Glutamatergic neuron (in vitro differentiated cells): ENCODE measurements around the gene IRX4. TPM values are rescaled to one million over a fixed set of nuclear protein-coding genes. Genes with fewer than 3 reads are reported as not detected.

ENCODE experiments used
- DNase-seq: peaks from one replicate; pipeline ENCODE4 v3.0.0; 2022
- H3K27ac Mint-ChIP-seq: one replicate; pipeline ENCODE4 v1.8.0; 2020; ENCODE audit warnings: mild to moderate bottlenecking, mixed read lengths, inconsistent platforms; ENCODE audit not compliant: unreplicated experiment
- H3K27me3 Mint-ChIP-seq: one replicate; pipeline ENCODE4 v1.8.0; 2020; ENCODE audit warnings: mild to moderate bottlenecking, moderate library complexity, mixed read lengths, inconsistent platforms; ENCODE audit not compliant: unreplicated experiment
- H3K36me3 Mint-ChIP-seq: one replicate; pipeline ENCODE4 v1.8.0; 2020; ENCODE audit warnings: mild to moderate bottlenecking, mixed read lengths, inconsistent platforms; ENCODE audit not compliant: unreplicated experiment
- H3K4me1 Mint-ChIP-seq: one replicate; pipeline ENCODE4 v1.8.0; 2020; ENCODE audit warnings: mild to moderate bottlenecking, low read depth, mixed read lengths, inconsistent platforms; ENCODE audit not compliant: unreplicated experiment
- H3K4me3 Mint-ChIP-seq: one replicate; pipeline ENCODE4 v1.8.0; 2020; ENCODE audit warnings: mild to moderate bottlenecking, mixed read lengths, inconsistent platforms; ENCODE audit not compliant: unreplicated experiment
- H3K9me3 Mint-ChIP-seq: one replicate; pipeline ENCODE4 v1.8.0; 2020; ENCODE audit warnings: mild to moderate bottlenecking, moderate library complexity, mixed read lengths, inconsistent platforms; ENCODE audit not compliant: unreplicated experiment
- CTCF ChIP-seq: fragments of 200-600 bp; sonication (generic); IDR thresholded peaks from one replicate; pipeline ENCODE4 v1.5.0; 2021; ENCODE audit not compliant: partially characterized antibody, unreplicated experiment
- total RNA-seq: library from RNA; stranded (reverse); fragmentation: NEBNext Ultra II Directional; extraction: Animal tissue kit (Norgen Biotek cat#: 25700); gene quantifications from one replicate; pipeline ENCODE4 v1.2.1, GENCODE V29; 2021; ENCODE audit not compliant: unreplicated experiment

Gene IRX4
- total RNA-seq, 1 donor from 2014 or later, result 0.20 TPM

- H3K4me1 Mint-ChIP-seq, result no peaks in the 10 kb centered on the region
- H3K27ac Mint-ChIP-seq, result no peak overlapping the region
- no peak overlapping the region for H3K4me3 Mint-ChIP-seq
- H3K36me3 Mint-ChIP-seq, result peaks cover 3% of the 10 kb centered on the region
- H3K27me3 Mint-ChIP-seq, result peaks cover 8% of the 10 kb centered on the region
- TF ChIP-seq CTCF, result no peak
- peaks cover 3% of the 10 kb centered on the region for H3K9me3 Mint-ChIP-seq
- DNase-seq, result no peak
These were observed 17.8 kb downstream of the IRX4 start for GRCh38 chr5:1864896-1865440.

- Mint-ChIP-seq H3K36me3 (peaks cover 3% of the 10 kb centered on the region), H3K27ac (no peak overlapping the region), H3K4me3 (no peak overlapping the region), H3K9me3 (peaks cover 2% of the 10 kb centered on the region), H3K4me1 (no peaks in the 10 kb centered on the region), H3K27me3 (peaks cover 8% of the 10 kb centered on the region)
- no peak for TF ChIP-seq CTCF
- no peak for DNase-seq
These were observed 21.8 kb downstream of the IRX4 start for GRCh38 chr5:1860949-1861348.

GRCh38 chr5:1860021-1860610 lies 22.6 kb downstream of the IRX4 start:
- Mint-ChIP-seq H3K4me3 (no peak overlapping the region), H3K27me3 (peaks cover 11% of the 10 kb centered on the region), H3K36me3 (peaks cover 3% of the 10 kb centered on the region), H3K27ac (no peak overlapping the region), H3K4me1 (no peaks in the 10 kb centered on the region), H3K9me3 (peaks cover 2% of the 10 kb centered on the region)
- TF ChIP-seq CTCF, result no peak
- no peak for DNase-seq

DNA sequence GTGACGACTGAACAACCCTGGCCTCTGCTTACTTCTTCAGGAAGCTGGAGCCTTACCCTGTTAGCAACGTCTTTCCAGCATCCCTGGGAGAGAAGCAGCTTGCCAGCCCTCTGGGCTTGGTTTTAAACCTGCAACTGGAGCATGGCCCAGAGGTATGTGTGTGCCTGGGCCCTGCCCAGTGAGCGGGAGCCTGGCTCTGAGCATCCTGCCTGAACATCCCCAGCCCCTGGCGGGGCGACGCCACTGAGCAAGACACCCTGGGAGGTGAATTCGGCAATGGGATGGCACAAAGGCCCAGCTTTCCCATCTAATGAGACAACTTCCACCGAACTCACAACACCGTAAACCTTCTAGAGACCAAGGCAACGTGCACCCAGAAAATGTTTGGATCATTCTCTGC lies 23.6 kb downstream of the IRX4 start:
- Mint-ChIP-seq H3K4me1 (no peaks in the 10 kb centered on the region), H3K27me3 (peaks cover 8% of the 10 kb centered on the region)

More for the DNA sequence above, 23.6 kb downstream of the IRX4 start:
- no peak for DNase-seq
- Mint-ChIP-seq H3K9me3 (peaks cover 2% of the 10 kb centered on the region), H3K4me3 (no peak overlapping the region), H3K36me3 (no peaks in the 10 kb centered on the region), H3K27ac (no peak overlapping the region)
- TF ChIP-seq CTCF, result no peak
